ENCODE measurements around the gene TECR. TPM values are rescaled to one million over a fixed set of nuclear protein-coding genes. Genes with fewer than 3 reads are reported as not detected.
A peak's percentile ranks its signal among the peaks of the same experiment; 100 is the strongest.

The TECR gene
- total and polyA plus RNA-seq, 9 of the 15 experiments (the other 6 are each of a cell fraction or from before 2014, with no cell fraction given) = 29.3 to 211 (median 81.4) TPM

- TF ChIP-seq MNT (conservative IDR thresholded peaks at IDR 0.05) = peak; percentile 71 to 72
Observed at GRCh38 chr19:14529254-14530004, at the start of gene TECR (continued).

- no peaks in the 10 kb centered on the region for H3K9me3 ChIP-seq (replicated peaks; ENCODE audit: control insufficient read depth, insufficient read depth, low read depth, low read length)
- H4K20me1 ChIP-seq (replicated peaks; ENCODE audit: control insufficient read depth, insufficient read depth, low read length) = no peaks in the 10 kb centered on the region
- BruUV-seq (replicated peaks) = no TSS peak
- no peak for FAIRE-seq
- ChIA-PET CTCF (ENCODE audit: low intra/inter-chr PET ratio) (interaction anchor here (1.2 to 2.3 kb wide), 3 partner anchors 330 to 600 kb away, joined by 3 to 7 read pairs (median 6); partner anchors contain the start of gene ASF1B), POLR2A (interaction anchor here (0.6 to 0.7 kb wide), 3 partner anchors 16 to 74 kb away, joined by 3 to 4 read pairs (median 3); no protein-coding TSS in a partner anchor)
- H3K9ac ChIP-seq (ENCODE audit: insufficient read depth in 1 of 2, low read depth in 2 of 2, low read length in 2 of 2) = peak overlapping the region in 1 of 2 experiments; percentile 85; a peak in 3 of 4 replicates
- peak overlapping the region; percentile 47; the same call in 1 of the 2 replicates for H2AFZ ChIP-seq (ENCODE audit: low read depth, low read length)
- intact Hi-C loops (cut with micrococcal nuclease) = loop anchor here (10.0 kb wide), 2 partner anchors 115 to 285 kb away; no protein-coding TSS in a partner anchor
- WGBS (ENCODE audit: insufficient coverage, low coverage, missing lambda C conversion rate) = 34% methylated on average over 36 of the region's 43 CpGs
- peaks cover 19% of the 10 kb centered on the region; the same call in 2 of the 3 replicates for H3K36me3 ChIP-seq (ENCODE audit: control insufficient read depth, insufficient read depth, low read length)
- H3K4me3 ChIP-seq = no peak overlapping the region
- H3K4me2 ChIP-seq (ENCODE audit: insufficient read depth, low read length) = peak overlapping the region; percentile 11; the same call in 1 of the 2 replicates
- no peaks in the 10 kb centered on the region for H3K79me2 ChIP-seq (ENCODE audit: control insufficient read depth, insufficient read depth, low read length)
- no peaks in the 10 kb centered on the region for H3K27me3 ChIP-seq (ENCODE audit: control insufficient read depth in 2 of 2, insufficient read depth in 2 of 2, low read length in 2 of 2)
- ATAC-seq = peak; percentile 83
- no peak overlapping the region for H3K27ac ChIP-seq (ENCODE audit: extremely low read depth, low read depth, low read length)
- DNase-seq (ENCODE audit: extremely low read depth in 1 of 4, low spot score in 3 of 4) = peak; percentile 77 to 86 (median 84)
- peaks cover 9 to 50% of the 10 kb centered on the region in 2 experiments for H3K4me1 ChIP-seq (replicated peaks in 1 of 2; ENCODE audit: control insufficient read depth in 2 of 2, insufficient read depth in 2 of 2, low read length in 2 of 2)
- in situ Hi-C loops (cut with MboI) = loop anchor here (5.0 to 10.0 kb wide), 2 partner anchors 283 to 605 kb away; partner anchors contain the start of gene NANOS3
- no peaks in the 10 kb centered on the region for H3K9me1 ChIP-seq (ENCODE audit: control insufficient read depth, insufficient read depth, low read length)
- TF ChIP-seq ZBTB33 (CRISPR knock-in tag; IDR thresholded peaks at IDR 0.05) (peak; percentile 69), YY1 (IDR thresholded peaks at IDR 0.05; ENCODE audit: borderline replicate concordance in 1 of 3, control insufficient read depth in 1 of 3, extremely low read depth in 1 of 3, insufficient read depth in 3 of 3, insufficient read length in 1 of 3, insufficient replicate concordance in 2 of 3, low read depth in 1 of 3, low read length in 2 of 3) (peak in 2 of 3 experiments; percentile 30 to 53), MLLT1 (IDR thresholded peaks at IDR 0.05) (no peak), MAX (CRISPR knock-in tag; IDR thresholded peaks at IDR 0.05) (peak; percentile 28; the same call in 1 of the 2 replicates), EGR1 (conservative IDR thresholded peaks at IDR 0.05) (peak; percentile 80), STAG1 (CRISPR knock-in tag; IDR thresholded peaks at IDR 0.05; ENCODE audit: borderline replicate concordance) (peak; percentile 76; the same call in 1 of the 2 replicates), CCNT2 (IDR thresholded peaks at IDR 0.05; ENCODE audit: borderline replicate concordance, extremely low read depth, insufficient read length, low read depth, low read length) (peak; percentile 34), ZNF274 (IDR thresholded peaks at IDR 0.05; ENCODE audit: borderline replicate concordance, low read depth, low read length) (no peak), RB1 (IDR thresholded peaks at IDR 0.05; ENCODE audit: low read depth) (peak; percentile 78; the same call in 1 of the 2 replicates)
Observed at GRCh38 chr19:14479975-14480699, 49.3 kb upstream of the TECR start.
